ENCODE results near the gene TMX2.

Gene TMX2

DNA sequence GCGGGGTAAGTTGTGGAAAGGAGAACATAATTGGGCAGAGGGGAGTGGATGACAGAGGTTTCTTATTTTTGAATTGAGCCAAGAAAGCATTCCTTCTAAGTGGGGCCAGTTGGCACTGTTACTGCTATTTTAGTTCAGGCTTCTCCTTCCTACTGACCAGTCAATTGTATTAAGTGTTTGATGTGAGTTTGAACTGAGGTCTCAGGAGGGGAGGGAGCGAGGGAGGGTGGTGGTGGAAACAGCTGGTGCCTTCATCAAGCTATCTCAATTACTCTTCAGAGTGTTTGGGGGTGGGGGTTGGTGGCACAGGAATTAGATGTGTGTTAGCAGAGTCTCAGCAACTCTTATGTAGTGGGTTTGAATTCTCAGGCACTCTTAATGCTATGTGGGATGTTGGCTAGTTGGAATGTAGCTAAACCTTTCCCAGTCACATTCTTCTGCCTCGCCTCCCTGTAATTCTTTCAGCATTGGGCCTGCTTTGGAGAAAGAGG, 63.7 kb downstream of the TMX2 start:
- no peak for DNase-seq (ENCODE audit: extremely low spot score)
- TF ChIP-seq, protein P1, sequence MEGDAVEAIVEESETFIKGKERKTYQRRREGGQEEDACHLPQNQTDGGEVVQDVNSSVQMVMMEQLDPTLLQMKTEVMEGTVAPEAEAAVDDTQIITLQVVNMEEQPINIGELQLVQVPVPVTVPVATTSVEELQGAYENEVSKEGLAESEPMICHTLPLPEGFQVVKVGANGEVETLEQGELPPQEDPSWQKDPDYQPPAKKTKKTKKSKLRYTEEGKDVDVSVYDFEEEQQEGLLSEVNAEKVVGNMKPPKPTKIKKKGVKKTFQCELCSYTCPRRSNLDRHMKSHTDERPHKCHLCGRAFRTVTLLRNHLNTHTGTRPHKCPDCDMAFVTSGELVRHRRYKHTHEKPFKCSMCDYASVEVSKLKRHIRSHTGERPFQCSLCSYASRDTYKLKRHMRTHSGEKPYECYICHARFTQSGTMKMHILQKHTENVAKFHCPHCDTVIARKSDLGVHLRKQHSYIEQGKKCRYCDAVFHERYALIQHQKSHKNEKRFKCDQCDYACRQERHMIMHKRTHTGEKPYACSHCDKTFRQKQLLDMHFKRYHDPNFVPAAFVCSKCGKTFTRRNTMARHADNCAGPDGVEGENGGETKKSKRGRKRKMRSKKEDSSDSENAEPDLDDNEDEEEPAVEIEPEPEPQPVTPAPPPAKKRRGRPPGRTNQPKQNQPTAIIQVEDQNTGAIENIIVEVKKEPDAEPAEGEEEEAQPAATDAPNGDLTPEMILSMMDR (IDR thresholded peaks at IDR 0.05; ENCODE audit: control extremely low read depth, extremely low read depth, low read depth, missing control alignments), result no peak
- ChIA-PET CTCF (interaction anchor here (0.7 to 1.4 kb wide), 2 partner anchors 10 to 16 kb away, joined by 3 read pairs; no protein-coding TSS in a partner anchor), POLR2A (interaction anchor here (0.5 kb wide), 1 partner anchor 73 kb away, joined by 6 read pairs; no protein-coding TSS in a partner anchor)

DNA sequence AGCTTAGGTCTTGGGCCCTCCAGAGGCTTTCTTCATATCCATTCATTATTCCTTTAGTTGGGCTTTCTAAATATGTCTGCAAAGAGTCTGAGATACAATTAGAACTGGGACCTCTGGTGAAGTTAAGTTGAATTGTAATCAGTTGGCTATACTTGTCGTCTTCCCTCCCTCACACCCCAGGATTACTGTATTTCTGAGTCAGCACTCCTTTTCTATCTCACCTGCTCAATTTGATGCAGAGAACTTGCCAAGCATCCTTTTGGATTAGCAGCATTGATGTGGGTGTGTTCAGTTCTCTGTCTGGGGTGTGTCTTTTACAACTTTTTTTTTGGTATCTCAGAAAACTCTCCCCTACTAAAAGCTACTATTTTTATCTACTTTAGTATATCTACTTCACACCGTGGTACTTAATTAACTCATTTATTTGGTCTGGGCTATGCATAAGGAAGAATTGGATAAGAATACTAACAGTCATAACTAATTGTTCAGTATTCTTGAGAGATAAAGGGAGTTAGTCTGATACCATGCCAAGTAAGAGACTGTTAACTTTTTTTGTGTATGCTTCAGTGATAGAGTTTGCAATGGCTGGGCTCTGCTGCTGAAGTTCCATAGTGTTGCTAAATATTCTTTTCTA, 64.3 kb downstream of the TMX2 start:
- TF ChIP-seq, protein P1 (IDR thresholded peaks at IDR 0.05; ENCODE audit: control extremely low read depth, extremely low read depth, low read depth, missing control alignments), result no peak

DNA sequence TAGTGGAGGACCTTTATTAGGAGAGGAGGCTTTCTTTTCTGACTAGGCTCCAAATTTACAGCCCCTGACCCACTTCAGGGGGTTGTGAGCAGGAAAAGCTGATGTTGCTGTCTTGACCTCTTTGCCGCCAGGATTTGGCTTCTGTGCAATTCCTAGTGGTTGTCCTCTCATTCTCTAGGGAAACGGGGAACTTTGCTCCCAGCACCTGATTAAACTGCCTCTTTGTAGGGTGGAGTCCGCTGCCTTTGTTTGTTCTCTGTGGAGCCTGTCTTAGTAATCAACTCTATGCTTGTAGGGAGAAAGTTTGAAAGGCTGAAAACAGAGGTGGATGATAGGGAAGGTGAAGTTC, 65.5 kb downstream of the TMX2 start:
- ChIA-PET CTCF (interaction anchor here (0.9 to 3.9 kb wide), 2 partner anchors 12 to 15 kb away, joined by 3 to 23 read pairs; no protein-coding TSS in a partner anchor), POLR2A (interaction anchor here (1.3 kb wide), 1 partner anchor 14 kb away, joined by 3 read pairs; no protein-coding TSS in a partner anchor)
- TF ChIP-seq, protein P1 (IDR thresholded peaks at IDR 0.05; ENCODE audit: control extremely low read depth, extremely low read depth, low read depth, missing control alignments), result no peak
- no peak for DNase-seq (ENCODE audit: extremely low spot score)

More for the DNA sequence above, 64.3 kb downstream of the TMX2 start:
- CTCF ChIA-PET, result interaction anchor here (0.7 to 3.9 kb wide), 3 partner anchors 11 to 17 kb away, joined by 3 to 23 read pairs (median 3); no protein-coding TSS in a partner anchor
- POLR2A ChIA-PET, result interaction anchor here (0.5 kb wide), 1 partner anchor 74 kb away, joined by 6 read pairs; no protein-coding TSS in a partner anchor
- no peak for DNase-seq (ENCODE audit: extremely low spot score)

DNA sequence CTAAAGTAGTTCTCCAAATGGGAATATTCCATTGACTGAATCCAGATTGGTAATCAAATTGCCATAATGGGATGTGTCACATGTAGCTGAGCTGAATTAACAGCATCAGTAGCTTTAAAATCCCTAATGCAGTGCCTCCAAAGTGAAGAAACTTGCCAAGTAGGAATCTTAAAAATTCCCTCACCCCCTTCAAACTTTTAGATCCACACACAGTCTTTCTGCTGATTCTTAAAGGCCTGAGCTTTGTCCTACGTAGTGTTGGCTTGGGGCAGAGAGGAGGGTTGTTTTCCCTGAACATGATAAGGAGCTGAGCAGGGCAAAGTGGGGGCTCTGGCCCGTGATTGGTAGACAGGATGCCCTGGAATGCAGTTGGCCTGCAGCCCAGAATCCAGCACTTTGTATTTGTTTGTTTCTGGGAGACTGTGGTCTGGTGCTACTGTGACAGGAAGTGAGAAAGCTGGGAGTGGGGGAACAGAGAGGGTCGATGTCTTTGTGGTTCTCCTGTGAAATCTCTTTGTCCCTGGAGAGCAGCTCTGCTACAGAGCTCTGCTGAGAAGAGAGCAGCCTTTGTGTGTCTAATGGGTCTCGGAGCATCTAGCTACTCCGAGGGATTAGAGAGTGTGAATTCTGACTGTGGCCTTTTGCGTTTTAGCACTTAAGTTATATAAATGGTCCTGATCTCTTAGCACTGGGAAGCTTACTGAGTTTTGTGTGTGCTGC, 66.1 kb downstream of the TMX2 start:
- POLR2A ChIA-PET, result interaction anchor here (1.3 kb wide), 1 partner anchor 14 kb away, joined by 3 read pairs; no protein-coding TSS in a partner anchor
- CTCF ChIA-PET, result interaction anchor here (0.8 to 4.9 kb wide), 5 partner anchors 8 to 23 kb away, joined by 3 to 29 read pairs (median 6); no protein-coding TSS in a partner anchor
- TF ChIP-seq, protein P1 (IDR thresholded peaks at IDR 0.05; ENCODE audit: control extremely low read depth, extremely low read depth, low read depth, missing control alignments), result no peak
- DNase-seq (ENCODE audit: extremely low spot score), result no peak

DNA sequence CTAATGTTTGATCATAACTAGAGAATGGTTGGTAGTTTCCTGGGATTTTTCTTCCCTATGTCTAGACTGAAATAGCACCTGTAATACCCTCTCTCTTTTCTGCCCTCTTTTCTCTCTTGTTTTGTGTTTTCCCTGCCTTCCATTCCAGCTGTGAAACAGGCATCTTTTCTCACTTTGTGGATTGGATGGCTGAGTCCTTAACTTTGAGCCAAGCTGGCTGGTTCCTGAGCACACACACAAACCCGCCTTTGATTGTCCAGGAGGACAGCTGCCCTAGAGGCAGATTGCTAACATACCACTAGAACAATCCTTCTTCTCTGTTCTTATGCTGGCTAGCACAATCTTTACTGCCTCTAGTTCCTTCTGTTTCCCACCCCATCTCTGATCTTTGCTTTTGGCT, 66.9 kb downstream of the TMX2 start:
- no peak for DNase-seq (ENCODE audit: extremely low spot score)
- CTCF ChIA-PET, result interaction anchor here (1.4 to 4.9 kb wide), 5 partner anchors 9 to 28 kb away, joined by 5 to 29 read pairs (median 7); partner anchors contain the start of gene BTBD18
- TF ChIP-seq, protein P1 (IDR thresholded peaks at IDR 0.05; ENCODE audit: control extremely low read depth, extremely low read depth, low read depth, missing control alignments), result no peak
- POLR2A ChIA-PET, result no interaction called here

DNA sequence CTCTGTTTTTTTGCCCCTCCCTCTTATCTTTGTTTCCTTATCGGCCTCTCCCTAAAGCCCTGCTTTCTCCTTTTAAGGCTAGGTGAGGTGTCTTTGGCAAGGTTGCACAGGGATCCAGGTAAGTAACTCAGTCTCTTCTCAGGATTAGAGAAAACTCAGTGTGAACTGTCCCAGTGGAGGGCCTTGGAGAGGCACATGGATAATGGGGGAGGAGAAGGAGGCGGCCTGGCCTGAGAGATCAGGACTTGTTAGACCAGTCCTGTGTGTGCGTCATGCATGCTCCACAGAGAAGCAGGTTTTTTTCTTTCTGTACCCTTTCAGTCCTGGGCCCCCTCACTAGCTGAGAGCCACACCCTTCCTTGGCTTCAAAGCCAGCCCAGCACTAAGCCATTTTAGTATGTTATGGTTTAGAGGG, 69.1 kb downstream of the TMX2 start:
- DNase-seq (ENCODE audit: extremely low spot score), result no peak
- TF ChIP-seq, protein P1 (IDR thresholded peaks at IDR 0.05; ENCODE audit: control extremely low read depth, extremely low read depth, low read depth, missing control alignments), result no peak

More for the DNA sequence above, 69.1 kb downstream of the TMX2 start:
- POLR2A ChIA-PET, result no interaction called here
- CTCF ChIA-PET, result interaction anchor here (1.0 to 4.9 kb wide), 3 partner anchors 16 to 23 kb away, joined by 3 to 29 read pairs (median 3); no protein-coding TSS in a partner anchor
